ENCODE data around the gene COG7.

DNA sequence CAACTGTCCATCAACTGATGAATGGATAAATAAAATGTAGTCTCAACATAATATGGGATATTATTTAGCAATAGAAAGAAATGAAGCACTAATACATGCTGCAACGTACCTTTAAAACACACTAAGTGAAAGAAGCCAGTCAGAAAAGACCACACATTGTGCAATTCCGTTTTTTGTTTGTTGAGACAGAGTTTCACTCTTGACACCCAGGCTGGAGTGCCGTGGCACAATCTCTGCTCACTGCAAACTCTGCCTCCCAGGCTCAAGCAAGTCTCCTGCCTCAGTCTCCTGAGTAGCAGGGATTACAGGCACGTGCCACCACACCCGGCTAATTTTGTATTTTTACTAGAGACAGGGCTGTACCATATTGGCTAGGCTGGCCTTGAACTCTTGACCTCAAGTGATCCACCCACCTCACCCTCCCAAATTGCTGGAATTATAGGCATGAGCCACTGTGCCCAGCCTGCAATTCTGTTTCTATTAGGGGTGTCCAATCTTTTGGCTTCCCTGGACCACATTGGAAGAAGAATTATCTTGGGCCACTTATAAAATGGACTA is 110.8 kb downstream of the COG7 start:
- TF ChIP-seq, protein P1, sequence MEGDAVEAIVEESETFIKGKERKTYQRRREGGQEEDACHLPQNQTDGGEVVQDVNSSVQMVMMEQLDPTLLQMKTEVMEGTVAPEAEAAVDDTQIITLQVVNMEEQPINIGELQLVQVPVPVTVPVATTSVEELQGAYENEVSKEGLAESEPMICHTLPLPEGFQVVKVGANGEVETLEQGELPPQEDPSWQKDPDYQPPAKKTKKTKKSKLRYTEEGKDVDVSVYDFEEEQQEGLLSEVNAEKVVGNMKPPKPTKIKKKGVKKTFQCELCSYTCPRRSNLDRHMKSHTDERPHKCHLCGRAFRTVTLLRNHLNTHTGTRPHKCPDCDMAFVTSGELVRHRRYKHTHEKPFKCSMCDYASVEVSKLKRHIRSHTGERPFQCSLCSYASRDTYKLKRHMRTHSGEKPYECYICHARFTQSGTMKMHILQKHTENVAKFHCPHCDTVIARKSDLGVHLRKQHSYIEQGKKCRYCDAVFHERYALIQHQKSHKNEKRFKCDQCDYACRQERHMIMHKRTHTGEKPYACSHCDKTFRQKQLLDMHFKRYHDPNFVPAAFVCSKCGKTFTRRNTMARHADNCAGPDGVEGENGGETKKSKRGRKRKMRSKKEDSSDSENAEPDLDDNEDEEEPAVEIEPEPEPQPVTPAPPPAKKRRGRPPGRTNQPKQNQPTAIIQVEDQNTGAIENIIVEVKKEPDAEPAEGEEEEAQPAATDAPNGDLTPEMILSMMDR (IDR thresholded peaks at IDR 0.05; ENCODE audit: low read depth, low read length, poor library complexity, severe bottlenecking): no peak
- no peak for TF ChIP-seq EZH2phosphoT487 (IDR thresholded peaks at IDR 0.05; ENCODE audit: borderline replicate concordance, low read length)

Data from DOHH2 (cell line).